NCI-H82 treated with DMSO at 0.1 percent for 48 hours (cell line): ENCODE results near the gene IFNK.

Experiments used
- DNase-seq: peaks from one replicate; lab custom pipeline; 2025; ENCODE audit not compliant: unreplicated experiment; lab: John Stamatoyannopoulos, UW

Gene IFNK

DNA sequence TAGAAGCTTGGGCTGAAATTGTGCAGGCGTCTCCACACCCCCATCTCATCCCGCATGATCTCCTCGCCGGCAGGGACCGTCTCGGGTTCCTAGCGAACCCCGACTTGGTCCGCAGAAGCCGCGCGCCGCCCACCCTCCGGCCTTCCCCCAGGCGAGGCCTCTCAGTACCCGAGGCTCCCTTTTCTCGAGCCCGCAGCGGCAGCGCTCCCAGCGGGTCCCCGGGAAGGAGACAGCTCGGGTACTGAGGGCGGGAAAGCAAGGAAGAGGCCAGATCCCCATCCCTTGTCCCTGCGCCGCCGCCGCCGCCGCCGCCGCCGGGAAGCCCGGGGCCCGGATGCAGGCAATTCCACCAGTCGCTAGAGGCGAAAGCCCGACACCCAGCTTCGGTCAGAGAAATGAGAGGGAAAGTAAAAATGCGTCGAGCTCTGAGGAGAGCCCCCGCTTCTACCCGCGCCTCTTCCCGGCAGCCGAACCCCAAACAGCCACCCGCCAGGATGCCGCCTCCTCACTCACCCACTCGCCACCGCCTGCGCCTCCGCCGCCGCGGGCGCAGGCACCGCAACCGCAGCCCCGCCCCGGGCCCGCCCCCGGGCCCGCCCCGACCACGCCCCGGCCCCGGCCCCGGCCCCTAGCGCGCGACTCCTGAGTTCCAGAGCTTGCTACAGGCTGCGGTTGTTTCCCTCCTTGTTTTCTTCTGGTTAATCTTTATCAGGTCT is 49.0 kb downstream of the IFNK start, which contains the start of gene C9orf72:
Gene C9orf72 (minus strand): TSS at position 564 of the 716 bp plus-strand sequence. CDS start 6,361 bp downstream, outside the sequence.
- no peak for DNase-seq

- peak; percentile 90 for DNase-seq
Observed at GRCh38 chr9:27573634-27574590, 49.8 kb downstream of the IFNK start.
